BLaER1 treated with 17β-estradiol and CSF1 and Interleukin-3, amounts not matched to agents 10 nM and 100 nM (cell line): ENCODE data around the gene KIRREL1.

Experiments used
- H3K27ac ChIP-seq, 11 experiments: shearing (Covaris generic); formaldehyde crosslinking; 2 replicates each; pipeline ENCODE4 v1.8.1; 2022
- H3K27me3 ChIP-seq, 11 experiments: shearing (Covaris generic); formaldehyde crosslinking; 2 replicates each; pipeline ENCODE4 v1.8.1; 2022
- H3K36me3 ChIP-seq, 11 experiments: shearing (Covaris generic); formaldehyde crosslinking; 2 replicates each; pipeline ENCODE4 v1.8.1; 2022
- H3K4me1 ChIP-seq, 10 experiments: shearing (Covaris generic); formaldehyde crosslinking; 2 replicates each; pipeline ENCODE4 v1.8.1; 2022
- H3K4me2 ChIP-seq, 11 experiments: shearing (Covaris generic); formaldehyde crosslinking; 2 replicates each; pipeline ENCODE4 v1.8.1; 2022
- H3K4me3 ChIP-seq, 10 experiments: shearing (Covaris generic); formaldehyde crosslinking; 2 replicates each; pipeline ENCODE4 v1.8.1; 2022
- H3K9ac ChIP-seq, 11 experiments: shearing (Covaris generic); formaldehyde crosslinking; 2 replicates each; pipeline ENCODE4 v1.8.1; 2022
- H3K9me3 ChIP-seq, 11 experiments: shearing (Covaris generic); formaldehyde crosslinking; replicated peaks in 1 of 11; 2 replicates each; pipeline ENCODE4 v1.8.1; 2022
- H4K20me1 ChIP-seq, 11 experiments: shearing (Covaris generic); formaldehyde crosslinking; 2 replicates each; pipeline ENCODE4 v1.8.1; 2022
- Cebpa-rat ChIP-seq, 11 experiments: shearing (Covaris generic); IDR thresholded peaks; 2 replicates each; pipeline ENCODE4 v1.8.1; 2022

KIRREL1 gene

GRCh38 chr1:157968508-157968907 lies 24.9 kb upstream of the KIRREL1 start:
- Histone ChIP-seq H3K4me3 (no peak overlapping the region; a peak in 1 of 20 replicates), H3K9ac (peak overlapping the region in 10 of 11 experiments; percentile 5 to 69 (median 52); a peak in 16 of 22 replicates), H3K4me2 (peak overlapping the region; percentile 45 to 77 (median 70)), H3K27me3 (no peaks in the 10 kb centered on the region), H3K9me3 (peaks cover 0 to 33% (median 27%) of the 10 kb centered on the region in 11 experiments; a peak in 19 of 22 replicates), H3K27ac (peak overlapping the region in 10 of 11 experiments; percentile 12 to 82 (median 64); a peak in 19 of 22 replicates), H3K4me1 (peaks cover 18 to 34% (median 28%) of the 10 kb centered on the region in 10 experiments), H3K36me3 (no peaks in the 10 kb centered on the region), H4K20me1 (no peaks in the 10 kb centered on the region)
- TF ChIP-seq Cebpa-rat (IDR thresholded peaks at IDR 0.05), result no peak

GRCh38 chr1:157968946-157969345 lies 24.5 kb upstream of the KIRREL1 start:
- no peak for TF ChIP-seq Cebpa-rat (IDR thresholded peaks at IDR 0.05)
- Histone ChIP-seq H3K4me2 (peak overlapping the region; percentile 45 to 77 (median 70)), H4K20me1 (no peaks in the 10 kb centered on the region), H3K9ac (peak overlapping the region in 10 of 11 experiments; percentile 5 to 69 (median 52); a peak in 16 of 22 replicates), H3K4me1 (peaks cover 18 to 30% (median 25%) of the 10 kb centered on the region in 10 experiments), H3K27me3 (no peaks in the 10 kb centered on the region), H3K9me3 (peaks cover 0 to 33% (median 27%) of the 10 kb centered on the region in 11 experiments; a peak in 19 of 22 replicates), H3K27ac (peak overlapping the region in 10 of 11 experiments; percentile 12 to 82 (median 64); a peak in 19 of 22 replicates), H3K4me3 (no peak overlapping the region; a peak in 1 of 20 replicates), H3K36me3 (no peaks in the 10 kb centered on the region)

- Histone ChIP-seq H3K4me2 (peak overlapping the region; percentile 45 to 77 (median 70); a peak in 19 of 22 replicates), H4K20me1 (no peaks in the 10 kb centered on the region), H3K9ac (peak overlapping the region in 3 of 11 experiments; percentile 14 to 66 (median 62); a peak in 5 of 22 replicates), H3K9me3 (peaks cover 0 to 33% (median 27%) of the 10 kb centered on the region in 11 experiments; a peak in 19 of 22 replicates), H3K4me3 (no peak overlapping the region), H3K27me3 (no peaks in the 10 kb centered on the region), H3K4me1 (peaks cover 18 to 28% (median 23%) of the 10 kb centered on the region in 10 experiments), H3K27ac (peak overlapping the region in 7 of 11 experiments; percentile 33 to 82 (median 67); a peak in 10 of 22 replicates), H3K36me3 (no peaks in the 10 kb centered on the region)
- TF ChIP-seq Cebpa-rat (IDR thresholded peaks at IDR 0.05), result no peak
Observed at GRCh38 chr1:157969697-157970485, 23.6 kb upstream of the KIRREL1 start.

GRCh38 chr1:157971769-157972168 lies 21.7 kb upstream of the KIRREL1 start:
- H3K36me3 ChIP-seq, result no peaks in the 10 kb centered on the region
- H3K4me3 ChIP-seq, result no peak overlapping the region
- no peaks in the 10 kb centered on the region for H3K27me3 ChIP-seq
- no peak overlapping the region for H3K9ac ChIP-seq
- peaks cover 18 to 24% (median 22%) of the 10 kb centered on the region in 10 experiments for H3K4me1 ChIP-seq
- H3K4me2 ChIP-seq, result no peak overlapping the region
- no peak for TF ChIP-seq Cebpa-rat (IDR thresholded peaks at IDR 0.05)
- H3K9me3 ChIP-seq, result peaks cover 0 to 33% (median 27%) of the 10 kb centered on the region in 11 experiments; a peak in 19 of 22 replicates
- H3K27ac ChIP-seq, result no peak overlapping the region
- H4K20me1 ChIP-seq, result no peaks in the 10 kb centered on the region

GRCh38 chr1:157975228-157975950 lies 18.1 kb upstream of the KIRREL1 start:
- H3K4me3 ChIP-seq, result no peak overlapping the region
- no peaks in the 10 kb centered on the region for H3K36me3 ChIP-seq
- H3K27ac ChIP-seq, result no peak overlapping the region
- no peak overlapping the region for H3K4me2 ChIP-seq
- H3K4me1 ChIP-seq, result no peaks in the 10 kb centered on the region; a peak in 1 of 20 replicates
- peaks cover 0 to 26% (median 21%) of the 10 kb centered on the region in 11 experiments; a peak in 19 of 22 replicates for H3K9me3 ChIP-seq
- H3K27me3 ChIP-seq, result no peaks in the 10 kb centered on the region
- H4K20me1 ChIP-seq, result no peaks in the 10 kb centered on the region
- TF ChIP-seq Cebpa-rat (IDR thresholded peaks at IDR 0.05), result no peak
- no peak overlapping the region for H3K9ac ChIP-seq

- Histone ChIP-seq H3K9me3 (peaks cover 0 to 13% (median 9%) of the 10 kb centered on the region in 11 experiments; a peak in 19 of 22 replicates), H3K4me2 (no peak overlapping the region), H4K20me1 (no peaks in the 10 kb centered on the region), H3K27ac (no peak overlapping the region), H3K4me3 (no peak overlapping the region), H3K4me1 (peaks cover 0 to 4% (median 0%) of the 10 kb centered on the region in 10 experiments; a peak in 1 of 20 replicates), H3K9ac (no peak overlapping the region), H3K27me3 (no peaks in the 10 kb centered on the region), H3K36me3 (no peaks in the 10 kb centered on the region)
- no peak for TF ChIP-seq Cebpa-rat (IDR thresholded peaks at IDR 0.05)
Observed at GRCh38 chr1:157976888-157977287, 16.6 kb upstream of the KIRREL1 start.

GRCh38 chr1:157978586-157979403 lies 14.7 kb upstream of the KIRREL1 start:
- no peaks in the 10 kb centered on the region for H3K36me3 ChIP-seq
- no peak overlapping the region for H3K9ac ChIP-seq
- no peak overlapping the region for H3K4me3 ChIP-seq
- TF ChIP-seq Cebpa-rat (IDR thresholded peaks at IDR 0.05), result no peak
- H3K27me3 ChIP-seq, result no peaks in the 10 kb centered on the region
- H3K4me1 ChIP-seq, result peaks cover 0 to 13% (median 1%) of the 10 kb centered on the region in 10 experiments; a peak in 6 of 20 replicates
- H3K27ac ChIP-seq, result no peak overlapping the region
- no peak overlapping the region for H3K4me2 ChIP-seq
- no peaks in the 10 kb centered on the region for H3K9me3 ChIP-seq
- no peaks in the 10 kb centered on the region for H4K20me1 ChIP-seq

GRCh38 chr1:157982136-157982535 lies 11.3 kb upstream of the KIRREL1 start:
- Histone ChIP-seq H3K4me2 (no peak overlapping the region), H3K4me1 (peaks cover 0 to 22% (median 3%) of the 10 kb centered on the region in 10 experiments; a peak in 7 of 20 replicates), H3K27ac (no peak overlapping the region)

More at GRCh38 chr1:157982136-157982535, 11.3 kb upstream of the KIRREL1 start:
- Histone ChIP-seq H3K4me3 (no peak overlapping the region), H3K27me3 (no peaks in the 10 kb centered on the region), H4K20me1 (no peaks in the 10 kb centered on the region), H3K36me3 (no peaks in the 10 kb centered on the region), H3K9ac (no peak overlapping the region), H3K9me3 (no peaks in the 10 kb centered on the region)
- no peak for TF ChIP-seq Cebpa-rat (IDR thresholded peaks at IDR 0.05)
